GM03348 (cell line): Measurements from ENCODE around the gene TMEM179B.
"Not testable (repeated sequence)": the region's sequence is repeated elsewhere in the genome, so short reads cannot be mapped to it uniquely, and the experiment has no call there.

Experiments
- DNase-seq: peaks from one replicate; pipeline ENCODE4 v3.0.0; 2012; ENCODE audit warnings: low spot score

The TMEM179B gene

GRCh38 chr11:62787005-62787759 lies at the start of gene TMEM179B:
Gene TMEM179B, plus strand, starts transcription at chr11:62787402. Its CDS starts 30 bp downstream, at chr11:62787432.
- DNase-seq: peak; percentile 96

GRCh38 chr11:62747475-62748160 lies 39.6 kb upstream of the TMEM179B start:
- no peak for DNase-seq

- not testable (repeated sequence) for DNase-seq
Observed at GRCh38 chr11:62749931-62750330, 37.3 kb upstream of the TMEM179B start.

GRCh38 chr11:62752177-62752785 lies 34.9 kb upstream of the TMEM179B start:
- DNase-seq: no peak

GRCh38 chr11:62752994-62753735 lies 34.0 kb upstream of the TMEM179B start:
- DNase-seq: no peak

- peak; percentile 97 for DNase-seq
Observed at GRCh38 chr11:62753736-62754603, 33.2 kb upstream of the TMEM179B start, which contains the start of gene ZBTB3. Gene ZBTB3, minus strand, starts transcription at chr11:62754160. Its CDS starts 496 bp downstream, at chr11:62753664.

GRCh38 chr11:62755086-62755615 lies 32.1 kb upstream of the TMEM179B start:
- no peak for DNase-seq

GRCh38 chr11:62757846-62758788 lies 29.1 kb upstream of the TMEM179B start:
- DNase-seq: no peak

- not testable (repeated sequence) for DNase-seq
Observed at GRCh38 chr11:62760867-62761227, 26.4 kb upstream of the TMEM179B start.

GRCh38 chr11:62770778-62771143 lies 16.4 kb upstream of the TMEM179B start:
- DNase-seq: peak; percentile 30

- peak; percentile 97 for DNase-seq
Observed at GRCh38 chr11:62771144-62772021, 15.8 kb upstream of the TMEM179B start, which contains the start of gene TAF6L. Gene TAF6L, plus strand, starts transcription at chr11:62771396. Its CDS starts 4,388 bp downstream, at chr11:62775784.

- DNase-seq: no peak
Observed at GRCh38 chr11:62774407-62774806, 12.8 kb upstream of the TMEM179B start.

GRCh38 chr11:62775646-62776045 lies 11.6 kb upstream of the TMEM179B start:
- no peak for DNase-seq

- DNase-seq: no peak
Observed at GRCh38 chr11:62777389-62777788, 9.8 kb upstream of the TMEM179B start.

- DNase-seq: no peak
Observed at GRCh38 chr11:62778441-62778840, 8.8 kb upstream of the TMEM179B start.

- no peak for DNase-seq
Observed at GRCh38 chr11:62782753-62783152, 4.4 kb upstream of the TMEM179B start.

- DNase-seq: peak; percentile 94
Observed at GRCh38 chr11:62786318-62787004, 741 bp upstream of the TMEM179B start.

GRCh38 chr11:62788991-62789390 lies 1.8 kb downstream of the TMEM179B start:
- no peak for DNase-seq
